ENCODE results near the gene PLA2G4A. TPM values are rescaled to one million over a fixed set of nuclear protein-coding genes. Genes with fewer than 3 reads are reported as not detected.

The PLA2G4A gene
- total and polyA plus RNA-seq, 2 donors (not counting 3 experiments of a cell fraction or from before 2014, with no cell fraction given) = 8.2 to 13.3 TPM

- POLR2A ChIA-PET = no interaction called here
- FAIRE-seq = no peak
These were observed 44.9 kb downstream of the PLA2G4A start for GRCh38 chr1:186873687-186874086.

More at GRCh38 chr1:186873687-186874086, 44.9 kb downstream of the PLA2G4A start:
- TF ChIP-seq EZH2 (IDR thresholded peaks at IDR 0.05; ENCODE audit: borderline replicate concordance, low read depth, low read length, severe bottlenecking) (no peak), FOS (IDR thresholded peaks at IDR 0.05; ENCODE audit: borderline replicate concordance, insufficient read depth, low read length) (no peak), GATA2 (IDR thresholded peaks at IDR 0.05; ENCODE audit: insufficient read depth, insufficient read length, low read depth, low read length) (no peak), CTCF (IDR thresholded peaks at IDR 0.05; ENCODE audit: extremely low read depth in 1 of 2, insufficient read depth in 1 of 2, low read depth in 1 of 2, low read length in 2 of 2) (no peak), MAX (IDR thresholded peaks at IDR 0.05; ENCODE audit: insufficient read depth, insufficient read length) (no peak), JUN (IDR thresholded peaks at IDR 0.05; ENCODE audit: borderline replicate concordance, insufficient read depth, insufficient read length, low read depth) (no peak), POLR2A (IDR thresholded peaks at IDR 0.05; ENCODE audit: low read depth, low read length) (no peak), POLR2AphosphoS5 (IDR thresholded peaks at IDR 0.05; ENCODE audit: insufficient read depth, low read depth, low read length) (no peak), MYC (IDR thresholded peaks at IDR 0.05; ENCODE audit: low read depth, low read length) (no peak)
- no peaks in the 10 kb centered on the region for H3K9me3 ChIP-seq (replicated peaks; ENCODE audit: control insufficient read depth, insufficient read depth, low read length)
- H3K36me3 ChIP-seq (ENCODE audit: control insufficient read depth in 2 of 2, extremely low read depth in 1 of 2, insufficient read depth in 2 of 2, low read length in 2 of 2) = no peaks in the 10 kb centered on the region
- dilution Hi-C loops (cut with MboI; ENCODE audit: extremely low pct_ligation_motif_present, low sequenced_read_pairs) (no loop called here), intact Hi-C loops (cut with micrococcal nuclease) (no loop called here)
- CTCF ChIA-PET = interaction anchor here (0.9 kb wide), 1 partner anchor 10 kb away, joined by 3 read pairs; no protein-coding TSS in a partner anchor
- no peak overlapping the region for H3K4me3 ChIP-seq (replicated peaks in 1 of 3; ENCODE audit: insufficient read depth in 1 of 3, low read depth in 1 of 3, low read length in 3 of 3)
- no peaks in the 10 kb centered on the region for H3K27me3 ChIP-seq (ENCODE audit: control insufficient read depth in 2 of 2, insufficient read depth in 2 of 2, low read length in 2 of 2)
- no peak overlapping the region for H3K4me2 ChIP-seq (ENCODE audit: insufficient read depth, low read length)
- no peaks in the 10 kb centered on the region for H3K79me2 ChIP-seq (ENCODE audit: control insufficient read depth, insufficient read depth, low read length)
- H4K20me1 ChIP-seq (replicated peaks; ENCODE audit: control insufficient read depth, extremely low read depth, insufficient read depth, low read length) = no peaks in the 10 kb centered on the region
- H3K27ac ChIP-seq (ENCODE audit: insufficient read depth, low read depth, low read length) = no peak overlapping the region
- H2AFZ ChIP-seq (ENCODE audit: low read depth, low read length) = no peak overlapping the region
- H3K9ac ChIP-seq (replicated peaks; ENCODE audit: extremely low read depth, insufficient read depth, low read length) = no peak overlapping the region
- H3K4me1 ChIP-seq (ENCODE audit: control insufficient read depth, extremely low read depth, insufficient read depth, low read length) = no peaks in the 10 kb centered on the region
- no peaks in the 10 kb centered on the region for H3K9me1 ChIP-seq (replicated peaks; ENCODE audit: control insufficient read depth, extremely low read depth, insufficient read depth, low read length)
- no peak for DNase-seq (ENCODE audit: low read depth, low spot score)
- no TSS peak for BruUV-seq (replicated peaks)
